ENCODE measurements around the gene KLHDC7B.

GRCh38 chr22:50513175-50513574 lies 32.5 kb upstream of the KLHDC7B start:
- no peak for TF ChIP-seq EZH2 (IDR thresholded peaks at IDR 0.05; ENCODE audit: low read length, unreplicated experiment)
- TF ChIP-seq, protein P1, sequence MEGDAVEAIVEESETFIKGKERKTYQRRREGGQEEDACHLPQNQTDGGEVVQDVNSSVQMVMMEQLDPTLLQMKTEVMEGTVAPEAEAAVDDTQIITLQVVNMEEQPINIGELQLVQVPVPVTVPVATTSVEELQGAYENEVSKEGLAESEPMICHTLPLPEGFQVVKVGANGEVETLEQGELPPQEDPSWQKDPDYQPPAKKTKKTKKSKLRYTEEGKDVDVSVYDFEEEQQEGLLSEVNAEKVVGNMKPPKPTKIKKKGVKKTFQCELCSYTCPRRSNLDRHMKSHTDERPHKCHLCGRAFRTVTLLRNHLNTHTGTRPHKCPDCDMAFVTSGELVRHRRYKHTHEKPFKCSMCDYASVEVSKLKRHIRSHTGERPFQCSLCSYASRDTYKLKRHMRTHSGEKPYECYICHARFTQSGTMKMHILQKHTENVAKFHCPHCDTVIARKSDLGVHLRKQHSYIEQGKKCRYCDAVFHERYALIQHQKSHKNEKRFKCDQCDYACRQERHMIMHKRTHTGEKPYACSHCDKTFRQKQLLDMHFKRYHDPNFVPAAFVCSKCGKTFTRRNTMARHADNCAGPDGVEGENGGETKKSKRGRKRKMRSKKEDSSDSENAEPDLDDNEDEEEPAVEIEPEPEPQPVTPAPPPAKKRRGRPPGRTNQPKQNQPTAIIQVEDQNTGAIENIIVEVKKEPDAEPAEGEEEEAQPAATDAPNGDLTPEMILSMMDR (conservative IDR thresholded peaks at IDR 0.05; ENCODE audit: low read depth, low read length): no peak
- no peak for TF ChIP-seq EZH2phosphoT487 (IDR thresholded peaks at IDR 0.05; ENCODE audit: borderline replicate concordance, low read length)
